Activated T-cell treated with anti-CD3 and anti-CD28 coated beads, Interleukin-2, amount 50 U/mL, for 48 hours (primary cell): ENCODE results near the gene MAP7.

Experiments
- DNase-seq, 2 experiments: peaks; one replicate each; pipeline ENCODE4 v3.0.0-alpha.2; 2020

The MAP7 gene

DNA sequence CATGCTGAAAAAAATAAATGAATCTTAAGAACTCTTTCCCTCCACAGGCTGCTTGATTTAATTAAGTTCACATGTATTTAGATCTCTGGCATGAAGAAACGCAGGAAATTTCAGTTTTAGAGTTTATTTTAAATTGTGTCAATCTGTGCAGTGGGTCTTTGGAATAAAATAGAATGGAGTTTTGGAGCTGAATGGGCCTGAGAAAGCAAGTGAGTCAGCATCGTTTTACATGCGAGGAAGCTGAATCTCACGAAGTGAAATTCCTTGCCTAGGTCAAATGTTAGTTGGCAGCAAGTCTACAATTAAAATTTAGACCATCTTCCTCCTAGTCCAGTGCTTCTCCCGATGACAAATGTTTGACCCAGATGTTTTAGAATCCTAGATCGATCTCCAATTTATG is 22.4 kb downstream of the MAP7 start:
- DNase-seq = no peak

DNA sequence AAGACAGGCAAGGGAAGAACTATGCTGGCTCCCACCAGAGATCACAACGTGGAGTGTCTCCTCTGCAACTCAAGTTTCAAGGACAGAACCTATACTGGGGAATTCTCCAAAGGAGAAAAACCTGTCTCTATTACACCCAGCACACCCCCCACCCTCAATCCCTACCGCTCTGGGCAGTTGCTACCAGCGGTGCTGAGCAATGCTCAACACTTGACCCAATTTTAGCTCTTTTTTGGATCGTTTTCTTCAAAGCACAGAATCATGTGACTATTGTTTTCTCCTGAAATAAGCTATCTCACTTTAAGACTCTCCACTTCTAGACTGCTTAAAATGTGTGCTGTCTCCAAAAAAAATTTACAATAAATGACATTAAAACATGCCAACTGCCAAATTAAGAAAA is 23.3 kb downstream of the MAP7 start:
- DNase-seq = no peak

DNA sequence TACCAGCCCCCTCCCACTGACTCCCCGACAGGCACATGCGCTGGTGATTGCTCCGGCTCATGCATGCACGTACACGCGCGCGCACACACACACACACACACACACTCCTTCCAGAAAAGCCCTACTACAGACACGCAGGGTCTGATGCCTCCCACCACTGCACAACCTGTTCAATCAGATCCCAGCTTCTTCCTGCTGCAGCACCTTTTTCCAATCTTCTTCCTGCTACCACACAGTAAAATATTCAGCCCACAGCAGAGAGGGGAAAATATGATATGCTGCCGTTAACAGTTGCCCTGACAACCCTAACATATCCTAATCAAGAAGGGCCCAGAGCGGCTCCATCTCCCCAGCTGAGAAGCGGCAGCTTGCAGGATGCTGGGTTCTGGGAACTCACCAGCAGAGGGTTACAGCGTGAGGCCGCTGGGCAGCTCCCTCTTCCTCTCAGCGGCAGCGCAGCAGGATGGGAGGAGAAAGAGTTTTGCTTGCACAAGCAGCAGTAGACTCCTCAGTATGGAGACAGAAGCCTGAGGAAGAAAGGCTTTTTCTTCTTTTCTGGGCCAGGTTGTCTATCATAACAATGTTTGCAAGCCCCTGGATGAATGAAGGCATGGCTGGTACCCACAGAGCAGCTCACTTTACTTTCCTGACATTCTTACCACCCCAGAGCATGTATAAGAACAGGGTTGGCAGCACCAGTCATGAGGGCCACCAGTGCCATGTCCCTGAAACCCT is 23.9 kb downstream of the MAP7 start:
- DNase-seq = peak; percentile 46 to 58

DNA sequence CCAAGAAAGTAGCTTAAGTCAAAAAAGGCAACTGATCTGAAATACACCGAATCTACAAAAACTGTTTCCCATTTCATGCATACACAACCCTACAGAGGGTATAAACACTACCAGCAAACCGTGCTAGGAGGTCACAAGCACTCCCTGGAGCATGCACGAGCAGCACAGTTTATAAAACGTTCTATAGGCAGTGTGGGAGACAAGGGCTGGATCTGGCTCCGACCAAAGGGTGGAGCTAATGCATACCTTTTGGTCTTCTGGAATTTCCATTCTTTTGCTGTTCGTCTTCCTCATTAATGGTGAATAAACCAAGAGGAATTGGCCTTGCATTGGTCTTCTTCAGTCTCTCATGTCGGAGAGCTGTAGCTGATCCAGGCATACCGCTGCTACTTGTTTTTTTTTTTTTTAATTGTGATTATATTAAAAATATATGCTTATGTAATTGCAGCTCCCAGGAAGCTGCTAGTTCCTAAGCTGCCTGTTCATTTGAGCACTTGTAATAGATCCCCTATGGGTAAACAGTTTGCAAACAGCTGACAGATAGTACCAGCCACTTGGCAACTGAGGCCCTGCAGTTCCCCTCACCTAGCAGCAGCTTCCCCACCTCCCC is 24.5 kb downstream of the MAP7 start:
- no peak for DNase-seq

DNA sequence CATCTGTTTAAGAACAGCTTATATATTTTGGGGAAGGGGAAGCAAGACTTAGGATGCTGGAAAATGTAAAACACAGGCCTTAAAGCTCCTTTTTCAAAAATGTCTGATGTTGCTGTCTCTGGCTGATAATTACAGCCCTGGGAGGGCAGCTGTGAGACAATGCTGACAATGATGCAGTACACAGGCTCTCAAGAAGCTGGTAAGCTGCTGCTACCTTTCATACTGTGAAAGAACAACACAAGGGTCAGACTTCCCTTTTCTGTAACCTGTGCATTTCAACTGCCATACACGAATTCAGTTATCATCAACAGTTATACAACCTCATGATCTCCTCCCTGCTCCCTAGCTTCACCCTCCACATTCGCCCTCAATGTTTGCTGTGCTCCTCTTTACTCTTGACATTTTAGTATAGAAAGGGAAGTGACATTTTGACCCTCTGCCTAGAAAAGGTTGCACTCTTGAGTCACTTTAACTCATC is 25.2 kb downstream of the MAP7 start:
- DNase-seq = no peak

DNA sequence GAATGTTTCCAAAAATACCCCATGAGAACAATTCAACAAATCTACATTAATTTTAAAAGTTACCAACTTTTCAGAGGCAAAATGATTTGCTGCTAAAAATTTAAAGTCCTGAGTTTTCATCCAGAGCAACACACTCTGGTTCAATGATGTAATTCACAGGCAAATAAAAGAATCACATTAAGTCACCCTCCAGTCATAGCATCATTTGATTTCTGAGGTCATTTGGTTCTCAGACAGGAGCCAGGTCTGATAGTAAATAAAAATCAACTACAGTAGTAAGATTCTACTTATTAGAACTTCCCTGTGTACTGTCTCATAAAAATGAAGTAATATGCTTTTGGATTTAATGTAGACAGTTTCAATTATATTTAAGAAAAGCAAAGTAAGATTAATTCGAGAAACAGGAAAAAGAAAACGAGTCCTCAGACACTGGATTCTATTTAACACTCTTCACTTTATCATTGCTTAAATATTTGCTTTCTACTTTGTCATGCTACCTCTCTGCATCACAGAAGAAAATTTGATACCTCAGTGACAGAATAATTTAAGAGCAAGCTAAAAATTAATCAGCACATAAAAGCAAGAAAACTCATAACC is 25.8 kb downstream of the MAP7 start:
- no peak for DNase-seq

DNA sequence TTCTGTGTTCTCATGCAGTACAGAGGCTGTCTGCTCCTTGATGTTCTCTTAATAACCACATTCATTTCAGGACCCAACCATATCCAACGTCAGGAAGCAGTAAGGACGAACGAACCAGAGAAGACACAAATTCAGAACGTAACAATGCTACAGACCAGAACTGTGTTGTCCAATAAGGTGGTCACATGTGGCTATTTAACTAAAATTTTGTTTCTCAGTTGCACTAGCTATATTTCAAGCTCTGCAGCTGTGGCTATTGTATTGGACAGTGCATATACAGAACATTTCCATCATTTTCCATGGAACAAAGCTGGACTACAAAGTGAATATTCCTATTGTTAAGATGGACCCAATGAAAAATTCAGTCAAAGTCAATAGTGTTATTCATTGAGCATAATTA is 27.0 kb downstream of the MAP7 start:
- DNase-seq = no peak

DNA sequence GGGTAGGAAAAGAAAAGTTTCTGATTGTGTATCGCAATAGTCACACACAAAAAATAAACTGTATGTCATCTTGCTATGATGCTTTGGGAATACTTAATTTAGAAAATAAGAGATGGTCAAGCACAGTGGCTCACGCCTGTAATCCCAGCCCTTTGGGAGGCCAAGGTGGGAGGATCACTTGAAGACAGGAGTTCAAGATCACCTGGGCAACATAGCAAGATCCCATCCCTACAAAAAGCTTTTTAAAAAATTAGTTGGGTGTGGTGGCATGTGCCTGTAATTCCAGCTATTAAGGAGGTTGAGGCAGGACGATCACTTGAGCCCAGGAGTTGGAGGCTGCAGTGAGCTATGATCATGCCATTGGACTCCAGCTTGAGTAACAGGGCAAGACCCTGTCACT is 27.6 kb downstream of the MAP7 start:
- DNase-seq = no peak

DNA sequence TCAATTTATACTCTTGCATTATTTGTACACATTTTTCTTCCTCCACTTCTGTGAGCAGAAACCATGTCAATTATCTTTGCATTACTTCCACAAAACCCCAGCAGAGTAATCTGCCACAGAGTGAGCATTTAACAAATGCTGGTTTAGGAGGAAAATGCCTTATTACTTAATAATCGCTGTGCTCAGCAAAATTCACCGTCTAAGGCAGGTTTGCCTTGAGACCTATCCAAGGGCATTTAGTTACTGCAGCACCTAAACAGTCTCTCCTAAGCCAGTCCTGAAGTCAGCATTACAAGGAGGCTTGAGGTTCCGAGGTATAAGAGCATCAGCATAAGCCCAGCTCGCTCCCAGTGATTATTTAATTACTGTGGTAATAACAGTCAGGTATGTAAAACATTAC is 28.3 kb downstream of the MAP7 start:
- DNase-seq = no peak

DNA sequence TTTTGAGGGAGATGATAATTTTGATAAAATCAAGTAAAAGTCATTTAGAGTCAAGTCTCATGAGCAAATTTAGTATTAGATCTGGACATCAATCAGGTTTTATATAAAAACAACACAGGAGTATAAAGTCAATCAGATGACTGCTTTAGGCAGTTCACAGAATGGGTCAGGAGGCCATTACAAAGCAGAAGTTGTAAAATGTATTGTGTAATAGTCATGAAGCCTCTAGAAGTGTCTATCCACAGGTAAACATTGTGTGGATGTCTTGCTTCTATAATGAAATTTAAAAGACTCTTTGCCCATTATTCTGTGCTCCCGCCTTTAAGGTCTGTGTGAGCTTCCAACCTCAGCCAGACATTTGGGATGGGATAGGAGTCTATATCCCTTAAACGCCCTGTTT is 28.8 kb downstream of the MAP7 start:
- no peak for DNase-seq

DNA sequence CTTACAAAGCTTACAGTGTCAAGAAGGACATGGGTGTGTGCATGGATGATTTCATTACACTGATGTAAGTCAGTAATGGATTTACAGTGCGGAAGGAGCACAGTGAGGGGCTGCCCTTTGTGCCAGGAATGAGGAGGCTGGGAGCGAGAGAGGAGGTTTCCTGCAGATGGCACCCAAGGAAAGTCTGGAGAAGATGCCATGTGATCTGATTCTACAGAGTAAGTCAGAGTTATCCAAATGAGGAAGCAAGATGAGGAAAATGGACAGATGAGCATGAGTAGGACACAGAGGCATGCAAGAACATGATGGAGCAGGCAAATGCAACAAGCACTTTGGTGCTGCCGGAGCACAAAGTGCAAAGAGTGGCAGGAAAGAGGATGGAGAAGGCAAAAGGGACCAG is 29.7 kb downstream of the MAP7 start:
- no peak for DNase-seq

DNA sequence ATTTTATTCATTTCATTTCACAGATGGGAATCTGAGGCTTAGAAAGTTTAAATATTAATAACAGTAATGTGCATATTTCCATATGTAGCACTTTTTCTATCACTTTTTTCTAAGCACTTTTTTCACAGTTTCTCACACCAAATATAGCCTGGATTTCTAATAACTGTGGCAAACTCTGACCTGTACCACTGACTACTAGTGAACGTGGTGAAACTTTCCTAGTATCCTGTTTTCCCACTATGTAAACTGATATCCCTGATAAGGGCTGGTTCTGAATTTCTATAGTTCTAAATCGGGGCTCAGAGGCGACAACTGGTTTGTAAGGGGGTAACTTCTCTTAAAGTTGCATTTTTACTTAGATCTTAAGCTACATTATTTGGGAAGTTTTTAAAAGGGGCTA is 32.6 kb downstream of the MAP7 start:
- no peak for DNase-seq

DNA sequence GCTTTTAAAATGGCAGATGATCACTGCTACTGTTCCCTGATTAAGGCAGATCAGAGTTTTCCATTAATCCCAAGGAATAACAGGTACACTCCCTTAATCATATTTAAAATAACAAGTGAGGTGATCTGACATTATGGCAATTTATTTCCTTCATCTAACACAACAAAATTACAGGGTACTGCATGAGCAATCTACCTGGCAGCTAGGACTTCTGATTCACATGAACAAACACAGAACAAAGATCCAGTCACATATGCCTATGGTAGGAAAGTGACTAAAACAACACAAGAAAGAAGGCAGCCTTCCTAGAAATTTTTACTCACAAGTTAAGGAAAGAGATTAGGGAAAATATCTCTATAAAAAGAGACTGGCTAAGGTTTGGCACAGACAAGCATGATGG is 33.2 kb downstream of the MAP7 start:
- no peak for DNase-seq

DNA sequence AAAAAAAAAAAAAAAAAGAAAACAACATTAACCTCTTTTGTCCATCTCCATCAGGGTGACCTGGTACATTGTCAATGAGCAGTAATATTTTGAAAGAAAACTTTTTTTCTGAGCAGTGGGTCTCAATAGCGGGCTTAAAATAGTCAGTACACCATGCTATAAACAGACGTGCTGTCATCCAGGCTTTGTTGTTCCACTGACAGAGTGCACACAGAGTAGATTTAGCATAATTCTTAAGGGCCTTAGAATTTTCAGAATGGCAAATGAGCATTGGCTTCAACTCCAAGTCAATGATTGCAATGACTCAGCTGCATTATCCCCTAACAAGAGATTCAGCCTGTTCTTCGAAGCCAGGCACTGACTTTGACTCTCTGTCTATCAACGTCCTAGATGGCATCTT is 35.6 kb downstream of the MAP7 start:
- no peak for DNase-seq

DNA sequence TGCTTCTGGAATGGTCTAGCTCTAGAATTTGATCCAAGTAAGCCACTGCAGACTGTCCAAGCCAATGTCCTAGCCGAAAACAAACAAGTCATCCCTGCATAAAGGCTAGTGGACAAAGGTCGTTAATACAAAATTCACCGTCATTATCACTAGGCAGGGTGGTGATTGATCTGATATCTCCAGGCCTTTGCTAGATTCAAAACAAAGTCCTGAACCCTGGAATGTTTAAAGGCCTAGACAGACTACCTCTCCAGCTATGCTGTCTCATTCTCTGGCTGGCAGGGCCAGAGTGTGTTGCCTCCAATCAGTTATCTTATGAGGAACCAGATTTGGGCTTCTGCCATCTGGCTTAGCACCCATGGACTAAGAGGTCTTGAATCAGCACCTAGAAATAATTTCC is 38.3 kb downstream of the MAP7 start:
- no peak for DNase-seq

DNA sequence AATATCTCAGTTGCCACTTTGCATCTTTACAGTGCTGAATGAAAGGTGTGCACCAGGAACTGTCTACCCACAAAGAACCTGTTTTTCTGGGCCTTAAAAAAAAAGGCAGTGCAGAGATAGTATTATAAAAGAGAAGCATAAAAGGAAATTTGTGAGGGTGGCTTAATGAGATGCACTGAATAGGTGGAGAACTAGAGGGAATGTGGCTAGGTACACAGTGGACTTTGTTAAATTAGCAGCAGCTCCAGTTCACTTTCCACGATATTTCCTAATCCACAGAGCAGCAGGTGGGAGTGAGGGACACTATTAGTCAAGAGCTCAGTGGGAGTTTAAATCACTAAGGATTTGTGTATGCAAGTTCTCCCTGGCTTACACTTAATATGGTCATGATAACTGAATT is 38.8 kb downstream of the MAP7 start:
- DNase-seq = no peak

DNA sequence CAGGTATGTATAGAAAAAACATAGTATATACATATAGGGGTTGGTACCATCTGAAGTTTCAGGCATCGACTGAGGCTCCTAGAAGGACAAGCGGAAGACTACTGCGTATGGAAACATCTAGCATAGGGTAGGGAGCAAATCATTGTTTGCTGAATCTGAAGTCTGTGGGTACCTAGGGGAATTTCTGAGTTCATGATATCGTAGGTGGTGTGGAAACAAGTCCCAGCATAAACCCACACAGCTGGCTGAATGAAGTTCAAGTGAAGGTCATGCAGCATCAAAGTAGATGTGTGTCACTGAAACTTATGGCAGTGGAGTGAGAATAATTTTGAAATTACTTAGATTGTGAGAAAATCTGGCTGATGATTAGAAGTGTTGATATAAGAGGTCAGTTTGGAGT is 39.4 kb downstream of the MAP7 start:
- peak in 1 of 2 experiments; percentile 37 for DNase-seq

DNA sequence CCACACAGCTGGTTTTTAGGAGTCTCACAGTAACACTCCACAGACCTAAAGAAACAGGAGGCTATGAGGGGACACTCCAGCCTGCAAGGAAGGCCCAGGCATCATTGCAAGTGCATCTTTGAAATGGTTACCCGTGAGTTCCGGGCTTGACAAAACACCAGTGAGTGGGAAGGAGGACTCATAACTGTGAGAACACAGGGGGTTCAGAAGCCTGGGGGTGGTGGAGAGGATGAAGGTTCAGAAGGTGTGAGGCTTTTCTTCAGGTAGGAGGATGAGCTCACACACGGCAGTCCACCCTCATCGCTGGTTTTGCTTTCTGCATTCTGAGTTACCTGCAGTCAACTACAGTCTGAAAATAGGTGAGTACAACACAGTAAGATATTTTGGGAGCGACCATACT is 39.9 kb downstream of the MAP7 start:
- peak; percentile 46 for DNase-seq

DNA sequence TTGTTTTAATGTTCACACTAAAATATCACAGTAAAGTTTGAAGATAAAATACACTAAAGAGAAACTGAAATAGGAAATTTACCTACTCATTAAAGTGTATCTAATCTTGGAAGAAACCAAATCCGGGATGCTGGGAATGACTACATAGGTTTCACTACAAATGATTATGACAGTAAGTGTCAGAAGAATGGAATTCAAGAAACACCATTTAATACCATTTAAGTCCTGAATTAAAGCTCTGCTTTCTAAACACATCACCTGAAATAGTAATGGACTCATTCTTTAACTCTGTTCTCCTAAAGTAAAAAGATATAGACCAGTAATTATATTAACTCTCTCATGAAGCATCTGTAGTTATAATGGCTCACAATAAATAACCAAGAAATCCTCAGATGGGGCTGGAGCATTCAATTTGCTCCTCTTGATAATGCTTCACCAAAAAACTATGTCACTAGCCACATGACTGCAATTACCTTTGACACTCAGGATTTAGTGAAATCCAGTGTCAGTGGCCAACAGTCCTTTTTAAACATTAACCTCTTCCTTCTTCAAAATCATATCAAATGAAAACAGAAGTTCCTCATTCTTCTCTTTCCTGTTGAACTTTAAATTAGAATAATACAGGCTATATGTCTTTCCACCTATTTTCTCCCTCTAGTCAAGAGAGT is 41.4 kb downstream of the MAP7 start:
- DNase-seq = no peak

DNA sequence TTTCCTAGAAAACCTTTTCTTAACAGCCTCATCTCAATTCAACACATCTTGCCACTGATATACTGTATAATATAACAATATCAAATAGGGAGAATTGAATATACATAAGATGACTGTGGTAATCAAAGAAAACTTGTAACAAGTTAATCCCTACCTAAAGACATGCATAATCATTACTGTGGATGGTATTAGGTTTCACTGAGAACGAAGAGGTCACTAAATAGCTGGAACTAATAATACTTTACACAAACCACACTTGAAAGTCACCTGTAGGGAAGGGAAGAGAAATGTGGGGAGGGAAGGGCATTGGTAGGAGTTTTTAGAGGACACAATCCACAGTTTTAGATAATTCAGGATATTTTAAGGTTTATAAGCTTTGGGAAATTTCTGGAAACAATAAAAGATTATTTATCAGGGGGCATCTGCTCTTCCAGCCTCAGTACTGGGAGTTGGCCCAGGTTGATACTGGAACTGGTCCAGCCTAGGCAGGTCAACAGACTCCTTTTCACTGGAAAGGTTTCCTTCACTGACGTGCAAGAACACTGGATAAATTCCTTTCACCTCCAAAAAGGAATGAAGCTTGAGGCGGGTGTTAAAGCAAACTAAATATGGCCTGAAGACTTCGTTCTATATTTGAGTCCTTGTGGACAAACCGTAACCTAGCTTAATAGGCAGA is 44.0 kb downstream of the MAP7 start:
- DNase-seq = no peak

DNA sequence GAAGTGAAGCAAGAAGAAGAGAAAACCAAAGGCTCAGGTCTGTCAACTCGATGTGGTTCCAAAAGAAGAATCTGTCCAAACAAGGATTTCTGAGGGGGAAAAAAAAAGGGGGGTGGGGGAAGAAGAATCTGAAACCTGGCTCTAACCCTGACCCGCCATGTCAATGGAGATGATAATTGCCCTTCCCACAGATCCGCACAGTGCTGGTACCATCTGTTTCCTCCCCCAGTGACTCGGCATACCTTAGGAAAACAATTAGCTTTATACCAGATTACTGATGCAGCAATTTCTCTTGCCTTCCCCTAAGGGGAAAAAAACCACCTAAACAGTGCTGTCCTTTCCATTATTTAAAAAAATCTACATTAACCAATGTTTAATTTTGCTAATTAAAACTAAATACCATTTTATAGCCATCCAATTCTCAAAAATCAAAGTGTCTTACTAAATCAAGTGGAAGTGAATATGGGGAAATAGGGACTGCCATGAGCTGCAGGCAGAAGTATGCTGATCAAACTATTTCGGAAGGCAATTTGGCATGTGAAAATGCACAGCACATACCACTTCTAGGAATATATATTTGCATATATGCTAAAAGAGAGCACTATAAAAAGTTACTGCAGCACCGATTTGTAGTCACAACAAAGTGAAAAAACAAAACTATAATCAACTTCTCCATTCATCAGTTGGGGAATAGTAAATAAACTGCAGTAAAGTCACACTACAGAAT is 46.8 kb downstream of the MAP7 start:
- DNase-seq = no peak

DNA sequence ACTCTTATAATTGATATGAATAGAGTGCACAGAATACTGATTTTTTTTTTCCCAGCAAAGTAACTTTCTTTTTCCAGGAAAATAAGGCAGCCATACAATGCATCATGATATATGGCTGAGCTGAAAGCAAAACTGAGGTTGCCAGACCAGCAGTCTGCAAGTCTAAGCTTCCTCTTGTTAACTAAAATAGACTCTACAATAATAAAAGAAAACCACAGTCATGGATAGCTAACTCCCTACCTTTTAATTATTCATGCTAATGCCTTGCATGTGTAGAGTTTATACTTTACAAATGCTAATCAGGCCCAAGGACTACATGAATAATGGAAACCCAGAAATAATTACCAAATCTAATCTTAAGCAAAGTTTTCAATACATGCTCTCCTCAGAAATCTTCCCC is 47.4 kb downstream of the MAP7 start:
- no peak for DNase-seq

DNA sequence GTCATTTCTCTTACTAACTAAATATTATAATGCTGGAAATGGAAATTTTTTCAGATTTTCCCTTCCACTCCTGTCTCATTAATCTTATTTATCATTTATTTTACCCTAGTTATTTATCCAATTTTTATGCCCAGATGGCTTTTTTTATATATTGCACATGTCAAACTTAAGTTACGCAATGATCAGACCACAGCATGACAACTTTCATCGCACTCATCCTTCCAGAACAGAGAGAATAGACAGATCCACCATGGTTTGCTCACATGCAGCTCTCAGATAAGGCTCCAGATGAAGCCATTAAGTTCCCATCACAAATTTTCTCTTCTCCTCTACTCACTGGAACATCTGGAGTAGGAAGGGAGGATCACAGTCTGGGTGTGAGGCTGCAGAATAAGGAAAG is 48.7 kb downstream of the MAP7 start:
- DNase-seq = no peak
